GM18873 (cell line): ENCODE data around the gene S100A12.

Experiments used
- ATAC-seq: cut with Tn5 transposase; IDR thresholded peaks from one replicate; pipeline ENCODE4 v1.9.1; 2021; ENCODE audit warnings: mild to moderate bottlenecking, moderate library complexity, moderate number of reproducible peaks; ENCODE audit not compliant: unreplicated experiment, low FRiP score

The S100A12 gene

DNA sequence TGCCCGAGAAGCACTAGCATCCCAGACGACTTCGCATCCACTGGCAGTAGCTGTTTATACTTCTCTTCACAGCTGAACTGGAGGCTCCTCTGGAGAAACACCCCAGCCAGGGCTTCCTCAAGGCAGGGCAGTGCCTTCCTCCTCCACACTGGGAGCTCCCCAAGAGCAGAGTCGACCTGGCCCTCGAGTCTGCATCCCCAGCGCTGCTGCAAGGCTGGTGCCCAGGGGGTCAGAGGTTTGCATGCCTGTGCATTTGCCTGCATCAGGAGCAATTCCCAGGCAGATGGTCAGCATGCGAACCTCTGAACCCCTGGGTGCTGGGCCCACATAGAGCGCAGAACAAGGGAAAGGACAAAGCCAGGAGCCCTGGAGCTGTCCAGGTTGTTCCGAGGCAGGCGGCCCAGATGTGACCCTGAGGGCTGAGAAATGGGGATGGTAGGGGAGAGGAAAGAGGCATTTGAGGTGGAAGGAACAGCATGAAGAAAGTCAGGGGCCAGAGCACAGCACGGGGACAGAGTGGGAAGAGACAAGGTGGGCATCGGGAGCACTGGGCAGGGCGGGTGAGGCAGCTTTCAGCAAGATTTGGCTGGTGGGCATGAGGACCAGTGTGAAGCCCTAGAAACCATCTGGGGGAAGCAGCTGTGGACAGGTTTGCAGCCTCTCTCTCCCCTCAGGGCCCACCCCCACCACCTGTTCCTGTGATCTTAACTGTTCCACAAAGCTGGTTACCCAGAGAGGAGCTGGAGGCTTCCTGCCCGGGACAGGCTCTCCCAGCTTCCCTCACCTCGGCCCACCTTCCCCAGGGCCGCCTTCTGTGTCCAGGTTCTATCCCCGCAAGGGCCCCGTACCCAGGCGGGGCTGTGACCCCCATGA lies 21.9 kb upstream of the S100A12 start:
- no peak for ATAC-seq

GRCh38 chr1:153396461-153396860 lies 21.0 kb upstream of the S100A12 start:
- no peak for ATAC-seq

DNA sequence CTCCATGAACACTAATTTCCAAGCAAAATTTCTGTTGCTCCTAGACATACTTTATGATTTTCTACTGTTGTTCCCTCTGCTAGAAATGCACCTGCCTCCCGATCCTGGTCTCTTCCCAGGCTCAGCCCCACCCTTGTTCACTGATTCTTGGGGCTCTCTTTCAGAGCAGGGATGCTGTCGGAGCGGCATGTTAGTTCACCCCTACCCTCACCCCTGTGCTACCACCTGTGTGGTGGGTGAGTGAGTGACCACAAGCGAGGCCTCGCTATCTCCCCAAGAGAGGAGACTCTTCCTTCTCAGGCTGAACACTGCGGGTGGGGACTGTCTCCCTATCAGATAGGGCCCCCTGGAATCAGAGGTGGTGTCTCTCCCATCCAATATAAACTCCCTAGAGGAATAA lies 20.4 kb upstream of the S100A12 start:
- ATAC-seq, result no peak

- ATAC-seq, result no peak
Observed at GRCh38 chr1:153395136-153395685, 19.8 kb upstream of the S100A12 start.

GRCh38 chr1:153394391-153394790 lies 19.0 kb upstream of the S100A12 start:
- no peak for ATAC-seq

DNA sequence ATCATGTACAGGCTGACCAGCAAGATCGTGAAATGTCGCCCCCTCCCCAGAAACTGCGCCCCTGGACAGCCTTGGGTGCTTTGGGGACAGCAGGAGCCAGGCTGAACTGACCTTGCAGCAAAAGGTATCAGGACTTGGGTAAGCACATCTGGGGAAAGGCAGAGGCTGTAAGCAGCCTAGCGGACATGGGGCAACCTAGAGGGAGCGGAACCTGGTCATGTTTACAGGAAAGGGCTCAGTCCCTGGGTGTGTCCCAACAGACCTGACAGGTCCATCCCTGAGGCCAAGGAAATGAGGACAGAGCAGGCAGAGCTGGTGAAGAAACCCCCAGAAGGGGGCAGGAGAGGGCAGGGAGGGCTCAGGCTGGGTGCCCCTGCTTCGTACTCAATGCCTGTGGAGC lies 18.5 kb upstream of the S100A12 start:
- no peak for ATAC-seq

GRCh38 chr1:153392822-153393221 lies 17.4 kb upstream of the S100A12 start:
- ATAC-seq, result no peak

- no peak for ATAC-seq
Observed at GRCh38 chr1:153392258-153392657, 16.8 kb upstream of the S100A12 start.

GRCh38 chr1:153390938-153391710 lies 15.7 kb upstream of the S100A12 start, which contains the start of gene S100A8:
TSS of gene S100A8 (minus strand) at chr1:153391073. CDS start at chr1:153390535, 538 bp downstream.
- no peak for ATAC-seq

GRCh38 chr1:153389973-153390879 lies 14.8 kb upstream of the S100A12 start:
- no peak for ATAC-seq

- ATAC-seq, result no peak
Observed at GRCh38 chr1:153389401-153389800, 14.0 kb upstream of the S100A12 start.

DNA sequence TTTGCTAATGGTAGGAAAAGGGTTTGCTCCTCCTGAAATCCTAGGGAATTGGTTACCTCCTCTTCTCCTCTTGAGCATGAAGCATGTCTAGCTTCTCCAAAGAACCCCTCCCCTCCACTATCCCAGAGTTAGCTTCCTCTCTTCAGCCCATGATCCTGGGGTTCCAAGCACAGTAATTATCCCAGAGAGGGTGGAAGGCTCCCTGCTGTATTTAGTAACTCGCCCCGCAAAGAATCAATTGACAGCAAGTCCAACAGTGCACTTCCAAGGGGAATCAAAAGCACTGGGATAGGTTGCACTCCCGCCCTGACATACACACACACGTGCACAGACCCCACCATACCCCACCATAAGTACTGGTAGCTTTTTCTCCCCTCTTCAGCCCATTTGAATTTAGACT lies 12.4 kb upstream of the S100A12 start:
- ATAC-seq, result no peak

- ATAC-seq, result no peak
Observed at GRCh38 chr1:153387001-153387400, 11.6 kb upstream of the S100A12 start.

DNA sequence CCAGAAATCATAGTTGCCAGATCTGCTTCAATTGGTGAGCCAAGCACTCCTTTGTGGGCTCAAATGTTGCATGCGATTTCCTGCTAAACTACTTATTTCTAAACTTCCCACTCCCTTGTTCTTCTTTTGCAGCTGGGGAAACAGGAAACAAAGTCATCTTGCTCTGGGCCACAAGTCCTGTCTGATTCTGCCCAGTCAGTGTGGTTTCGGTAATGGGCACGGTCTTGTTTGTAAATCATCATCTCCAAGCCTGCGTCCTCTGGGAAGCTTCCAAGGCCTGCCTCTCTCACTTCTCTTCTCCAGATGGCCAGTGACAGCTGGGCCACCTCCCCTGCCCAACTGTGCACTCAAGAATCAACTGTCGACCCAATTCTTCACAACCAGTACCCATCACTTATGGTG lies 11.1 kb upstream of the S100A12 start:
- ATAC-seq, result no peak

DNA sequence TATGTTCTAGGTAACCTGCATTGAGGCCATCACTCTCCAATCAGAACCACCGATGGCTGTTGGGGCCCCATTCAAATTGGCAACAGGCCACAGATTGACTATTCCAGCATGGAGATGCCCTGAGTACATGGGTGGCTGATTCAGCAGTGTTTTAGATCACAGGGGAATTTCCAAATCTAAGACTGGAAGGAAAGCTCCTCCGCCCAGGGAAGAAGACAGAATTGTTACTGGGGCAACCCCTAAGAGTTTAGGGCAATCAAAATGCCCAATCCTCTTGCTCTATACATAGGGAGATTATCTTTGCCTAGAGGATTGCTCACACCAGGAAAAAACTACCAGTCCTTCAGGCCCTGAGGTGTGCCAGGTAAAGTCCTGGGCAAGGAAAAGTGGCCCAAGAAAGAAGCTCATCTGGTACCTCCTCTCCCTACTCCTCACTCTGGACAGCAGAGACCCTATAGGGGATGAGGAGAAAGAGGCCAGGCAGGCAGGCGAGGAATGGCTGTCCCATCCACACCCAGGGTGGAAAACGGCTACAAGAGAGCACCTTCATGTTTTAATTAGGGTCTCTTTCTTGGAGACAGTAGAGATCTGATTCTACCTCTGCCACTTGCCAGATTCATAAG lies 9.6 kb upstream of the S100A12 start:
- no peak for ATAC-seq

GRCh38 chr1:153380711-153381110 lies 5.3 kb upstream of the S100A12 start:
- ATAC-seq, result no peak

- ATAC-seq, result no peak
Observed at GRCh38 chr1:153379591-153379990, 4.2 kb upstream of the S100A12 start.

- ATAC-seq, result no peak
Observed at GRCh38 chr1:153374071-153374470, 1.4 kb downstream of the S100A12 start.

DNA sequence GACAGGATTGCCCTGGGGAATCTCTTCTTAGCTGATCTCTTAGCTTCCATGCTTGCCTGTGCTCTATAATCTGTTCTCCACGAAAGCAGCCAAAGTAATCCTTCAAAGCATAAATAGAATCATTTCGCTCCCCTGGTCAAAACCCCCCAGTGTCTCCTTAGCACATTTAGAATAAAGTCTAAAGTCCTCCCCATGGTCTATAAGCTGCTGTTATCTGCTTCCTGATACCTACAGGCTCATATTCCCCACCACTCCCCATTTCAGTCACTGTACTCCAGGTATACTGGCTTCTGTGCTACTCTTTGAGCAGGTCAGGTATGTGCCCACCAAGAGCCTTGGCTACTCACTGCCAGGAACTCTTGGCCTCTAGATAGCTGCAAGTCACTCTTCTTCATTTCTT lies 2.9 kb downstream of the S100A12 start:
- ATAC-seq, result no peak

DNA sequence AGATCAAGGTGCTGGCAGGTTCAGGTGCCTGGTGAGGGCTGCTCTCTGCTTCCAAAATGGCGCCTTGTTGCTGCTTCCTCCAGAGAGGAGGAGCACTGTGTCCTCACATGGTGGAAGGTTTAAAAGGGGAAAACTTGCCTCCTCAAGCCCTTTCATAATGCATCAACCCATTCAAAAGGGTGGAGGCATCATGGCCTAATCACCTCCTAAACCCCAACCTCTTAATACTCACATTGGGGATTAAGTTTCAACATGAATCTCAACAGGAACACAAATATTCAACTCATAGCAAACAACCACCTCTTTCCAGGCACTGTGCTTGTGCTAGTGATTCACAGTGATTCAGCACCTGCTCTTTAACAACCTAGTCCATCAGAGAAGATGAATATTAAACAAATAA lies 4.2 kb downstream of the S100A12 start:
- ATAC-seq, result no peak
